Esophagus squamous epithelium (tissue), 5 donors: Measurements from ENCODE around the gene CCDC8. TPM values are rescaled to one million over a fixed set of nuclear protein-coding genes. Genes with fewer than 3 reads are reported as not detected.

Experiments
- DNase-seq: peaks from one replicate; lab custom pipeline; 2025; lab: John Stamatoyannopoulos, UW
- H3K27ac ChIP-seq, 4 donors: fragments of 200-600 bp; sonication (generic); one replicate each; pipeline ENCODE4 v1.5.1; 2016 to 2019; ENCODE audit warnings: mild to moderate bottlenecking in 1 of 4
- H3K27me3 ChIP-seq, 4 donors: fragments of 200-600 bp; sonication (generic); 1 replicate in 3 of 4; 2 replicates in 1 of 4; pipeline versions ENCODE4 v1.5.1 to v1.6.0; 2017 to 2021; ENCODE audit warnings: antibody characterized with exemption in 1 of 4
- H3K36me3 ChIP-seq, 3 donors: fragments of 200-600 bp; sonication (generic); one replicate each; pipeline ENCODE4 v1.5.1; 2016 to 2019
- H3K4me1 ChIP-seq, 3 donors: fragments of 200-600 bp; sonication (generic); one replicate each; pipeline ENCODE4 v1.5.1; 2017 to 2019
- H3K4me3 ChIP-seq, 4 donors: fragments of 200-600 bp; sonication (generic); 1 replicate in 3 of 4; 2 replicates in 1 of 4; pipeline ENCODE4 v1.5.1; 2016 to 2019; ENCODE audit warnings: mild to moderate bottlenecking in 2 of 4, moderate library complexity in 1 of 4
- H3K9me3 ChIP-seq, 3 donors: fragments of 200-600 bp; sonication (generic); one replicate each; pipeline ENCODE4 v1.5.1; 2016 to 2019
- POLR2A ChIP-seq, 4 donors: fragments of 450-650 bp; IDR thresholded peaks; one replicate each; pipeline ENCODE4 v1.6.1; 2017; ENCODE audit warnings: antibody characterized with exemption in 4 of 4, mild to moderate bottlenecking in 4 of 4, moderate library complexity in 3 of 4
- WGBS, 2 donors: methylation state at CpG; one replicate each; pipeline ENCODE4 v1.1.5; 2018; 5-methylcytosine and 5-hydroxymethylcytosine counted together
- intact Hi-C: fragments of 100-400 bp; cut with DNase I; formaldehyde crosslinking; loops from one replicate; pipeline ENCODE4 v1.15.0; 2022
- total RNA-seq, 4 donors: library from RNA; depleted of rRNA; stranded (reverse); fragments of >200 nt; gene quantifications; one replicate each; pipeline ENCODE4 v1.1.0, GENCODE V29; 2016
- TF ChIP-seq, protein P1 (sequence below), 6 experiments: fragments of 450-650 bp in 4 of 6; fragments of 200-600 bp in 2 of 6; sonication (generic) in 2 of 6; IDR thresholded peaks; one replicate each; pipeline ENCODE4 v1.5.1; 2016 to 2019; ENCODE audit warnings: antibody characterized with exemption in 6 of 6, mild to moderate bottlenecking in 4 of 6, moderate library complexity in 4 of 6
- donor health status: DM: yes; HTN: yes; CAD: no.

Gene CCDC8
- total RNA-seq, 4 donors from 2014 or later: 0.53 to 1.7 (median 0.62) TPM

DNA sequence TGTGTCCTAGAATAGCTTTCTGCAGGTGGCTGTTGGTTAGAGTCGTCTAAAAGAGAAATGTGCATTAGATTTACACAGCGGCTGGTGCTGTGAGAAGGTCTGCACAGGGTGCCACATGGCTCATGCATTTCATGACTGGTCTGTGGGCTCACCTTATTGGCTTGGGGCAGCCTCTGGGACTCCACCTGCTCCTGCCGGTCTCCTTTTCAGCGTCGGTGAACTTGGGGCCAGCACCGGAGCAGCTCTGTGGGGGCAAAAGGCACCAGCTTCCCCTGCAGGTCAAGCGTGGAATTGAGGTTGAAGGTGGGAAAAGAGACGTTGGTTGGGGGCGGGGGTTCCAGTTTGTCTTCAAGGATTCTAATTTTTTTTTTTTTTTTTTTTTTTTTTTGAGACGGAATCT lies 18.5 kb upstream of the CCDC8 start:
- TF ChIP-seq, protein P1, sequence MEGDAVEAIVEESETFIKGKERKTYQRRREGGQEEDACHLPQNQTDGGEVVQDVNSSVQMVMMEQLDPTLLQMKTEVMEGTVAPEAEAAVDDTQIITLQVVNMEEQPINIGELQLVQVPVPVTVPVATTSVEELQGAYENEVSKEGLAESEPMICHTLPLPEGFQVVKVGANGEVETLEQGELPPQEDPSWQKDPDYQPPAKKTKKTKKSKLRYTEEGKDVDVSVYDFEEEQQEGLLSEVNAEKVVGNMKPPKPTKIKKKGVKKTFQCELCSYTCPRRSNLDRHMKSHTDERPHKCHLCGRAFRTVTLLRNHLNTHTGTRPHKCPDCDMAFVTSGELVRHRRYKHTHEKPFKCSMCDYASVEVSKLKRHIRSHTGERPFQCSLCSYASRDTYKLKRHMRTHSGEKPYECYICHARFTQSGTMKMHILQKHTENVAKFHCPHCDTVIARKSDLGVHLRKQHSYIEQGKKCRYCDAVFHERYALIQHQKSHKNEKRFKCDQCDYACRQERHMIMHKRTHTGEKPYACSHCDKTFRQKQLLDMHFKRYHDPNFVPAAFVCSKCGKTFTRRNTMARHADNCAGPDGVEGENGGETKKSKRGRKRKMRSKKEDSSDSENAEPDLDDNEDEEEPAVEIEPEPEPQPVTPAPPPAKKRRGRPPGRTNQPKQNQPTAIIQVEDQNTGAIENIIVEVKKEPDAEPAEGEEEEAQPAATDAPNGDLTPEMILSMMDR (IDR thresholded peaks at IDR 0.05): no peak
- Histone ChIP-seq H3K9me3 (no peaks in the 10 kb centered on the region), H3K27me3 (peaks cover 0 to 94% (median 4%) of the 10 kb centered on the region in 4 donors), H3K4me3 (no peak overlapping the region), H3K4me1 (peaks cover 0 to 14% (median 6%) of the 10 kb centered on the region in 3 donors), H3K27ac (no peak overlapping the region), H3K36me3 (no peaks in the 10 kb centered on the region)
- DNase-seq: no peak
- intact Hi-C loops: no loop called here
- 57 to 58% methylated on average over 6 to 8 of the region's 10 CpGs for WGBS, 2 donors

DNA sequence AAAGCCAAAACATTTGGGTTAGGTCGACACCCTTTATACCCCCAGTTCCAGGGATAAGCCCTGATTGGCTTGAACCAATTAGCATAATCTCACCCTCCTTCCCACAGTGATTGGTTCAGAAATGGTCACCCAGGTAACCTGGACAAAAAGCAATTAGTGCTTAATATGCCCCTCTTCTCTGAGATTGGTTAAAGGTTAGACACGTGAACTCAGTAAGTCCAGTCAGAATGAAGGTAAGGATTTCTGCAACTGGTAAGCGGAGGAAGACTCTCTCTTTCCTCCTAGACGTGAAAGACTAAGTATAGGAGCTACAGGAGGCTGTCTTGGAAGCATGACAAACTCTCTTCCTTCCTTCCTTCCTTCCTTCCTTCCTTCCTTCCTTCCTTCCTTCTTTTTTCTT lies 16.6 kb upstream of the CCDC8 start:
- Histone ChIP-seq H3K4me3 (no peak overlapping the region), H3K9me3 (no peaks in the 10 kb centered on the region), H3K4me1 (peaks cover 0 to 24% (median 6%) of the 10 kb centered on the region in 3 donors), H3K27ac (no peak overlapping the region), H3K27me3 (peaks cover 0 to 98% (median 7%) of the 10 kb centered on the region in 4 donors), H3K36me3 (no peaks in the 10 kb centered on the region)
- no peak for TF ChIP-seq POLR2A (IDR thresholded peaks at IDR 0.05)
- TF ChIP-seq, protein P1 (IDR thresholded peaks at IDR 0.05): no peak
- intact Hi-C loops: no loop called here
- WGBS, 2 donors: 56 to 72% methylated on average over 4 of the region's 4 CpGs
- DNase-seq: no peak

DNA sequence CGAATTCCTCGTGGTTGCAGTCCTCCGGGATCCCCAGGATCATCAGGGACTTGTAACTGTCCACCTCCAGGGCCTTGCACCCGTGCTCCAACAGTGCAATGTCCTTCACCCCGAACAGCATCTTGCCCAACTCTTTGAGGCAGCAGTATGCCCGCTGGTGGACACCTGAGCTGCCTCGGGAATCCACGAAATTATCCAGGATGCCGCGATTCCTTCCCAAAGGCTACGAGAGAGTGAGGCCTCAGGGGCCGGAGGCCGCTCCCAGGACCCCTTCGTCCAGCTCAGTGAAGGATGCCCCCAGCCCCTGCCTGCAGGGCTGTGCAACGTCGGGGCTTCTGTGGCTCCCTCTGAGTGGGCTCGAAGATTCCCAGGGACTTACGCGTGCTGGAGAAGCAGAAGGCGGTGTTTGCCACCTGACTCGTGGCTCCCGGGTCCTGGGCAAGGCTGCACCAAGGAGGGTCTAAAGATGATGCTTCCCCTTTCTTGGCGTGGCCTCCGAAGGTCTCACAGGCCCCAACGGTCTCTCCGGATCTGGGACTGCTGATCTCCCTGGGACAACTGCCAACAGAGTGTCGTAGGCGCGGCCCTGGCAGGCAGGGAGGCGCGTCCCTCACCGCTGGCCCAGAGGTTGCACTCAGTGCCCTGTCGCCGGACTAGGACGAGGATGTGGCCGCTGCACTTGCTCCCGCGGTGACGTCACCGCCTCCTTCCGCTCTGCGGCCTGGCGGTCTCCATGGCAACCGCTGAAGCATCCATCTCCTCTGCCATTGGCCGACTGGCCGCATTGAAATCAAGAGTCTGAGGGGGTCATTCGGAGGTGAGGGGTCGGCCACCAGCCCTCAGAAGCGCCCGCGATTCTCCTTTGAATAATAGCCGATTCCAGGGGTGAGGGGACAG lies 15.1 kb upstream of the CCDC8 start, which contains the start of gene PNMA8C:
TSS of gene PNMA8C (minus strand) at position 698 of the 897 bp plus-strand sequence. CDS start at position 121, 577 bp downstream.
- Histone ChIP-seq H3K4me3 (peak within 1 kb of the TSS in 2 of 4 donors; percentile 18 to 45), H3K4me1 (peaks cover 0 to 24% (median 6%) of the 10 kb centered on the region in 3 donors), H3K27me3 (peaks cover 0 to 98% (median 7%) of the 10 kb centered on the region in 4 donors), H3K9me3 (no peaks in the 10 kb centered on the region), H3K27ac (no peak within 1 kb of the TSS), H3K36me3 (no peaks in the 10 kb centered on the region)
- no peak for DNase-seq
- intact Hi-C loops: no loop called here
- WGBS, 2 donors: 13 to 17% methylated on average over 12 to 29 of the region's 52 CpGs
- TF ChIP-seq POLR2A (IDR thresholded peaks at IDR 0.05): no peak
- TF ChIP-seq, protein P1 (IDR thresholded peaks at IDR 0.05): no peak

DNA sequence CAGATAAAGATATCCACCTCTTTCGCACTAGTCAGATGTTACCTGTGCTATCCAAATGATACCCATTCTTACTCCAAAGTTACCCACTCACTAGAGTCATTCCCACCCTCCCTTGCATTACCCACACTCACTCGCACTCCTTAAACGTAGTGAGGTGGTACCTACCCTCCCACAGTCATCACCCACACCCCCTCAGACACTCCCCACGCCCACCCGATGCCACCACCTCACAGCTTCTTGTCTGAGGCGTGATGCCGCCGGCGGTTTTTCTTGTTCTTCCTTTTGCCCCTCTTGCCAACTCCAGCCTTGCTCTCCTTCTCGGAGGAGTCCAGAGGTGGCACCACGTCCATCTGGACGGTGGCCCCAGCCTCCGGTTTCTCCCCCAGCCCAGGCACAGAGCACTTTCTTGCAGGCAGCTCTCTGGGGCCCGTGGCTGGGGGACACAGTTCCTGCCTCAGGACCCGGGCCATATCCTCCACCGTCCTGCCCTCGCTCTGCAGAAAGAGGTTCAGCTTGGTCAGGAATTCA lies 14.2 kb upstream of the CCDC8 start:
- no peak for DNase-seq
- 72 to 73% methylated on average over 14 to 17 of the region's 17 CpGs for WGBS, 2 donors
- Histone ChIP-seq H3K9me3 (no peaks in the 10 kb centered on the region), H3K4me3 (no peak overlapping the region), H3K27me3 (peaks cover 0 to 100% (median 7%) of the 10 kb centered on the region in 4 donors), H3K27ac (no peak overlapping the region), H3K36me3 (no peaks in the 10 kb centered on the region), H3K4me1 (peaks cover 0 to 24% (median 6%) of the 10 kb centered on the region in 3 donors)
- intact Hi-C loops: no loop called here
- TF ChIP-seq, protein P1 (IDR thresholded peaks at IDR 0.05): no peak
- no peak for TF ChIP-seq POLR2A (IDR thresholded peaks at IDR 0.05)
